Nephron progenitor cell (in vitro differentiated cells): ENCODE results near the gene LRBA.

ENCODE experiments used
- DNase-seq: peaks from one replicate; pipeline ENCODE4 v3.0.0; 2021
- H3K27ac Mint-ChIP-seq: 2 replicates; pipeline ENCODE4 v1.8.0; 2021; ENCODE audit warnings: mild to moderate bottlenecking, moderate library complexity, mixed read lengths
- H3K27me3 Mint-ChIP-seq: 2 replicates; pipeline ENCODE4 v1.8.0; 2021; ENCODE audit warnings: mild to moderate bottlenecking, low read depth, mixed read lengths; ENCODE audit not compliant: poor library complexity
- H3K36me3 Mint-ChIP-seq: 2 replicates; pipeline ENCODE4 v1.8.0; 2021; ENCODE audit warnings: low read depth, mixed read lengths
- H3K4me1 Mint-ChIP-seq: 2 replicates; pipeline ENCODE4 v1.8.0; 2021; ENCODE audit warnings: mixed read lengths
- H3K4me3 Mint-ChIP-seq: 2 replicates; pipeline ENCODE4 v1.8.0; 2021; ENCODE audit warnings: mild to moderate bottlenecking, moderate library complexity, mixed read lengths
- H3K9me3 Mint-ChIP-seq: 2 replicates; pipeline ENCODE4 v1.8.0; 2021; ENCODE audit warnings: mild to moderate bottlenecking, moderate library complexity, mixed read lengths
- CTCF ChIP-seq: fragments of 200-600 bp; sonication (generic); IDR thresholded peaks from 2 replicates; pipeline ENCODE4 v1.5.0; 2021; ENCODE audit warnings: antibody characterized with exemption

Gene LRBA

GRCh38 chr4:150591904-150592303 lies 423.2 kb downstream of the LRBA start:
- no peaks in the 10 kb centered on the region for H3K9me3 Mint-ChIP-seq
- H3K27me3 Mint-ChIP-seq: peaks cover 3% of the 10 kb centered on the region
- peaks cover 8% of the 10 kb centered on the region for H3K4me1 Mint-ChIP-seq
- no peak for TF ChIP-seq CTCF
- DNase-seq: no peak
- H3K36me3 Mint-ChIP-seq: no peaks in the 10 kb centered on the region
- no peak overlapping the region for H3K27ac Mint-ChIP-seq
- H3K4me3 Mint-ChIP-seq: no peak overlapping the region

- Mint-ChIP-seq H3K4me3 (no peak overlapping the region), H3K36me3 (no peaks in the 10 kb centered on the region), H3K27ac (peak overlapping the region; percentile 33), H3K4me1 (peaks cover 8% of the 10 kb centered on the region), H3K9me3 (no peaks in the 10 kb centered on the region), H3K27me3 (peaks cover 8% of the 10 kb centered on the region)
- no peak for TF ChIP-seq CTCF
- DNase-seq: peak; percentile 15
These were observed 423.7 kb downstream of the LRBA start for GRCh38 chr4:150591406-150591805.

GRCh38 chr4:150590631-150591030 lies 424.5 kb downstream of the LRBA start:
- H3K27me3 Mint-ChIP-seq: peaks cover 16% of the 10 kb centered on the region
- no peak overlapping the region for H3K4me3 Mint-ChIP-seq
- H3K27ac Mint-ChIP-seq: no peak overlapping the region

GRCh38 chr4:150589157-150589556 lies 425.9 kb downstream of the LRBA start:
- no peak overlapping the region for H3K27ac Mint-ChIP-seq
- no peaks in the 10 kb centered on the region for H3K36me3 Mint-ChIP-seq
- no peak for TF ChIP-seq CTCF
- peaks cover 30% of the 10 kb centered on the region for H3K27me3 Mint-ChIP-seq
- no peak overlapping the region for H3K4me3 Mint-ChIP-seq
- H3K4me1 Mint-ChIP-seq: peaks cover 14% of the 10 kb centered on the region
- DNase-seq: no peak
- H3K9me3 Mint-ChIP-seq: no peaks in the 10 kb centered on the region

More at GRCh38 chr4:150590631-150591030, 424.5 kb downstream of the LRBA start:
- no peak for DNase-seq
- Mint-ChIP-seq H3K9me3 (no peaks in the 10 kb centered on the region), H3K4me1 (peaks cover 8% of the 10 kb centered on the region), H3K36me3 (no peaks in the 10 kb centered on the region)
- TF ChIP-seq CTCF: no peak

- H3K27me3 Mint-ChIP-seq: peaks cover 39% of the 10 kb centered on the region
- peaks cover 22% of the 10 kb centered on the region for H3K4me1 Mint-ChIP-seq
- H3K36me3 Mint-ChIP-seq: no peaks in the 10 kb centered on the region
- no peaks in the 10 kb centered on the region for H3K9me3 Mint-ChIP-seq
- H3K27ac Mint-ChIP-seq: no peak overlapping the region
- no peak overlapping the region for H3K4me3 Mint-ChIP-seq
- TF ChIP-seq CTCF: no peak
- DNase-seq: no peak
These were observed 426.8 kb downstream of the LRBA start for GRCh38 chr4:150588316-150588715.

- no peak overlapping the region for H3K4me3 Mint-ChIP-seq
- H3K36me3 Mint-ChIP-seq: no peaks in the 10 kb centered on the region
- H3K9me3 Mint-ChIP-seq: no peaks in the 10 kb centered on the region
- no peak overlapping the region for H3K27ac Mint-ChIP-seq
- no peak for DNase-seq
- H3K4me1 Mint-ChIP-seq: peaks cover 36% of the 10 kb centered on the region
- TF ChIP-seq CTCF: no peak
- peaks cover 59% of the 10 kb centered on the region for H3K27me3 Mint-ChIP-seq
These were observed 428.8 kb downstream of the LRBA start for GRCh38 chr4:150586162-150586810.
